Epithelial cell of esophagus (primary cell): Measurements from ENCODE around the gene RAB40C.
A peak's percentile ranks its signal among the peaks of the same experiment; 100 is the strongest.

Experiments used
- DNase-seq: peaks from one replicate; pipeline ENCODE4 v3.0.0; 2010; ENCODE audit warnings: low read depth
- H3K4me3 ChIP-seq: 2 replicates; pipeline ENCODE4 v1.5.1; 2011; ENCODE audit warnings: mild to moderate bottlenecking, low read length, control low read depth
- CTCF ChIP-seq: IDR thresholded peaks from 2 replicates; pipeline ENCODE4 v1.5.1; 2011; ENCODE audit warnings: low read depth, mild to moderate bottlenecking, low read length, control low read depth, inconsistent platforms; ENCODE audit not compliant: insufficient read depth; ENCODE audit errors: missing control alignments

RAB40C gene

GRCh38 chr16:630815-631405, 41.0 kb downstream of the RAB40C start, which contains the start of gene WFIKKN1:
Gene WFIKKN1, plus strand, starts transcription at chr16:630985. Its CDS starts 269 bp downstream, at chr16:631254.
- no peak within 1 kb of the TSS for H3K4me3 ChIP-seq
- TF ChIP-seq CTCF: no peak
- no peak for DNase-seq

GRCh38 chr16:631808-632358, 42.0 kb downstream of the RAB40C start:
- DNase-seq: no peak
- TF ChIP-seq CTCF: no peak
- no peak overlapping the region for H3K4me3 ChIP-seq

GRCh38 chr16:632486-633335, 42.8 kb downstream of the RAB40C start:
- TF ChIP-seq CTCF: no peak
- DNase-seq: no peak

GRCh38 chr16:633336-634050, 43.6 kb downstream of the RAB40C start:
- TF ChIP-seq CTCF: no peak
- H3K4me3 ChIP-seq: no peak overlapping the region
- no peak for DNase-seq

More at GRCh38 chr16:632486-633335, 42.8 kb downstream of the RAB40C start:
- no peak overlapping the region for H3K4me3 ChIP-seq

- DNase-seq: no peak
- H3K4me3 ChIP-seq: no peak overlapping the region
- no peak for TF ChIP-seq CTCF
Measured at GRCh38 chr16:634051-634670, 44.3 kb downstream of the RAB40C start.

- no peak for TF ChIP-seq CTCF
- DNase-seq: no peak
- peak overlapping the region; percentile 72 for H3K4me3 ChIP-seq
Measured at GRCh38 chr16:634996-635395, 45.1 kb downstream of the RAB40C start.
